Activated naive CD4-positive, alpha-beta T cell treated with anti-CD3 and anti-CD28 coated beads, Interleukin-2, amount 50 U/mL, for 24 hours (primary cell): ENCODE measurements around the gene GABRD.
"Not testable (repeated sequence)": the region's sequence is repeated elsewhere in the genome, so short reads cannot be mapped to it uniquely, and the experiment has no call there.

ENCODE experiments used
- H3K27ac Mint-ChIP-seq: one replicate; pipeline ENCODE4 v1.8.0; 2021; ENCODE audit warnings: mild to moderate bottlenecking, mixed read lengths
- H3K27me3 Mint-ChIP-seq: one replicate; pipeline ENCODE4 v1.8.0; 2021; ENCODE audit warnings: mixed read lengths
- H3K36me3 Mint-ChIP-seq: one replicate; pipeline ENCODE4 v1.8.0; 2021; ENCODE audit warnings: mixed read lengths
- H3K4me1 Mint-ChIP-seq: one replicate; pipeline ENCODE4 v1.8.0; 2021; ENCODE audit warnings: mixed read lengths
- H3K4me3 Mint-ChIP-seq: one replicate; pipeline ENCODE4 v1.8.0; 2021; ENCODE audit warnings: mild to moderate bottlenecking, mixed read lengths
- H3K9me3 Mint-ChIP-seq: one replicate; pipeline ENCODE4 v1.8.0; 2021; ENCODE audit warnings: mixed read lengths

GABRD gene

GRCh38 chr1:1981142-1981500 lies 38.0 kb upstream of the GABRD start:
- no peak overlapping the region for H3K27ac Mint-ChIP-seq
- H3K4me3 Mint-ChIP-seq, result no peak overlapping the region
- no peaks in the 10 kb centered on the region for H3K27me3 Mint-ChIP-seq
- H3K9me3 Mint-ChIP-seq, result no peaks in the 10 kb centered on the region
- no peaks in the 10 kb centered on the region for H3K36me3 Mint-ChIP-seq
- no peaks in the 10 kb centered on the region for H3K4me1 Mint-ChIP-seq

GRCh38 chr1:1981631-1982327 lies 37.4 kb upstream of the GABRD start:
- not testable (repeated sequence) for H3K27me3 Mint-ChIP-seq, H3K4me1 Mint-ChIP-seq, H3K9me3 Mint-ChIP-seq, H3K4me3 Mint-ChIP-seq, H3K27ac Mint-ChIP-seq, H3K36me3 Mint-ChIP-seq

GRCh38 chr1:1982379-1983232 lies 36.5 kb upstream of the GABRD start:
- Mint-ChIP-seq H3K9me3 (no peaks in the 10 kb centered on the region), H3K27ac (no peak overlapping the region), H3K27me3 (no peaks in the 10 kb centered on the region), H3K4me3 (no peak overlapping the region), H3K36me3 (no peaks in the 10 kb centered on the region), H3K4me1 (no peaks in the 10 kb centered on the region)

- no peak overlapping the region for H3K27ac Mint-ChIP-seq
- H3K27me3 Mint-ChIP-seq, result no peaks in the 10 kb centered on the region
- H3K4me3 Mint-ChIP-seq, result no peak overlapping the region
- peaks cover 9% of the 10 kb centered on the region for H3K4me1 Mint-ChIP-seq
- H3K9me3 Mint-ChIP-seq, result no peaks in the 10 kb centered on the region
- H3K36me3 Mint-ChIP-seq, result no peaks in the 10 kb centered on the region
These were observed 34.5 kb upstream of the GABRD start for GRCh38 chr1:1984560-1985070.

- Mint-ChIP-seq H3K4me3 (no peak overlapping the region), H3K36me3 (no peaks in the 10 kb centered on the region), H3K4me1 (peaks cover 9% of the 10 kb centered on the region), H3K9me3 (no peaks in the 10 kb centered on the region), H3K27ac (no peak overlapping the region), H3K27me3 (no peaks in the 10 kb centered on the region)
These were observed 33.6 kb upstream of the GABRD start for GRCh38 chr1:1985375-1986050.

- no peaks in the 10 kb centered on the region for H3K9me3 Mint-ChIP-seq
These were observed 32.5 kb upstream of the GABRD start for GRCh38 chr1:1986451-1987141.

GRCh38 chr1:1987142-1987510 lies 32.0 kb upstream of the GABRD start:
- Mint-ChIP-seq H3K27ac (no peak overlapping the region), H3K4me3 (no peak overlapping the region), H3K36me3 (no peaks in the 10 kb centered on the region), H3K27me3 (no peaks in the 10 kb centered on the region), H3K4me1 (peaks cover 9% of the 10 kb centered on the region), H3K9me3 (no peaks in the 10 kb centered on the region)

More at GRCh38 chr1:1986451-1987141, 32.5 kb upstream of the GABRD start:
- Mint-ChIP-seq H3K4me1 (peaks cover 9% of the 10 kb centered on the region), H3K4me3 (no peak overlapping the region), H3K27me3 (no peaks in the 10 kb centered on the region), H3K36me3 (no peaks in the 10 kb centered on the region), H3K27ac (no peak overlapping the region)

- H3K27ac Mint-ChIP-seq, result no peak overlapping the region
- H3K9me3 Mint-ChIP-seq, result no peaks in the 10 kb centered on the region
These were observed 30.8 kb upstream of the GABRD start for GRCh38 chr1:1988061-1988945.

GRCh38 chr1:1989102-1989542 lies 30.0 kb upstream of the GABRD start:
- no peaks in the 10 kb centered on the region for H3K9me3 Mint-ChIP-seq
- H3K4me1 Mint-ChIP-seq, result peaks cover 9% of the 10 kb centered on the region
- peak overlapping the region; percentile 8 for H3K27ac Mint-ChIP-seq
- H3K36me3 Mint-ChIP-seq, result no peaks in the 10 kb centered on the region
- H3K4me3 Mint-ChIP-seq, result no peak overlapping the region
- H3K27me3 Mint-ChIP-seq, result no peaks in the 10 kb centered on the region

More at GRCh38 chr1:1988061-1988945, 30.8 kb upstream of the GABRD start:
- Mint-ChIP-seq H3K36me3 (no peaks in the 10 kb centered on the region), H3K27me3 (no peaks in the 10 kb centered on the region), H3K4me3 (no peak overlapping the region), H3K4me1 (peaks cover 9% of the 10 kb centered on the region)

GRCh38 chr1:1989789-1990188 lies 29.4 kb upstream of the GABRD start:
- Mint-ChIP-seq H3K27ac (no peak overlapping the region), H3K4me3 (no peak overlapping the region), H3K27me3 (no peaks in the 10 kb centered on the region), H3K9me3 (no peaks in the 10 kb centered on the region), H3K36me3 (no peaks in the 10 kb centered on the region), H3K4me1 (peaks cover 11% of the 10 kb centered on the region)

GRCh38 chr1:1990222-1990621 lies 28.9 kb upstream of the GABRD start:
- no peak overlapping the region for H3K27ac Mint-ChIP-seq
- no peaks in the 10 kb centered on the region for H3K9me3 Mint-ChIP-seq
- H3K4me3 Mint-ChIP-seq, result no peak overlapping the region
- H3K4me1 Mint-ChIP-seq, result peaks cover 12% of the 10 kb centered on the region
- H3K27me3 Mint-ChIP-seq, result no peaks in the 10 kb centered on the region
- no peaks in the 10 kb centered on the region for H3K36me3 Mint-ChIP-seq

GRCh38 chr1:1994536-1994935 lies 24.6 kb upstream of the GABRD start:
- Mint-ChIP-seq H3K4me1 (peaks cover 9% of the 10 kb centered on the region), H3K4me3 (no peak overlapping the region), H3K27ac (no peak overlapping the region), H3K9me3 (no peaks in the 10 kb centered on the region), H3K36me3 (no peaks in the 10 kb centered on the region), H3K27me3 (peaks cover 4% of the 10 kb centered on the region)

GRCh38 chr1:1996207-1996651 lies 22.9 kb upstream of the GABRD start:
- H3K27me3 Mint-ChIP-seq, result peaks cover 10% of the 10 kb centered on the region
- no peak overlapping the region for H3K4me3 Mint-ChIP-seq
- no peak overlapping the region for H3K27ac Mint-ChIP-seq
- no peaks in the 10 kb centered on the region for H3K9me3 Mint-ChIP-seq
- H3K36me3 Mint-ChIP-seq, result no peaks in the 10 kb centered on the region
- peaks cover 9% of the 10 kb centered on the region for H3K4me1 Mint-ChIP-seq

- Mint-ChIP-seq H3K4me3 (no peak overlapping the region), H3K4me1 (peaks cover 9% of the 10 kb centered on the region), H3K27ac (no peak overlapping the region), H3K36me3 (no peaks in the 10 kb centered on the region), H3K27me3 (peaks cover 16% of the 10 kb centered on the region), H3K9me3 (no peaks in the 10 kb centered on the region)
These were observed 21.6 kb upstream of the GABRD start for GRCh38 chr1:1997576-1997975.
